ENCODE measurements around the gene RUNX1.
A peak's percentile ranks its signal among the peaks of the same experiment; 100 is the strongest.

RUNX1 gene

DNA sequence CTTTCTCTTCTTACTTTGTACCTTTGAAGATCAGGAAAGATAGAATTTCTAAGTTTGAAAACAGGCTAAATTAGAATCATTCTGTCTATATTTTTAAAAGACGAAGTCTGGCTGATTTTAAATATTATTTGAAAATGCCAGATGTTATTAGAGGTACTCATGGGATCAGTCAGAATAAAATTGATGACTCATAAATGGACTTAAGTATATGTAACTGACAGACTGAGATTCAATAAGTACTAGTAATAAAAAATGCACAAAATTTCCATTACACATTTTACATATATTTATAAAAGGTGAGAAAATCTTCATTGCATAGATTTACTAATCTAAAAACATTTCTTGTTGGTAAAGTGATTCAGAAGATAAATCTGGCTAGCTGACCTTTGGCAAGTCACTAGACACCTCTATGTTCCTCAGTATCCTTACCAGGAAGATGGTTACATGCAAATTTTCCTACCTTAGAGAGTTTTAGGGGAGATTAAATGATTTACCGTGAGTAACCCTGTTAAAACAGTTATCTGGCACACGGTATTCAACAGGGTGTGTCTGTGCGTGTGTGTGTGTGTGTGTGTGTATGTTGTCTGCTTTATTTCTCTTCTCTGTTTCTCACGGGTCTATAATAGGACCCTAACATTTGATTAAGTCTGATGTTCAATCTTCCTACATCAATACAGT lies 189.0 kb downstream of the RUNX1 start:
- TF ChIP-seq PPARA (CRISPR knock-in tag; IDR thresholded peaks at IDR 0.05; ENCODE audit: borderline replicate concordance) (no peak), RARB (CRISPR knock-in tag; IDR thresholded peaks at IDR 0.05) (no peak), TCF4 (CRISPR knock-in tag; IDR thresholded peaks at IDR 0.05; ENCODE audit: borderline replicate concordance) (no peak), TOX (CRISPR knock-in tag; IDR thresholded peaks at IDR 0.05; ENCODE audit: borderline replicate concordance) (no peak)
- TF ChIP-seq, protein P1, sequence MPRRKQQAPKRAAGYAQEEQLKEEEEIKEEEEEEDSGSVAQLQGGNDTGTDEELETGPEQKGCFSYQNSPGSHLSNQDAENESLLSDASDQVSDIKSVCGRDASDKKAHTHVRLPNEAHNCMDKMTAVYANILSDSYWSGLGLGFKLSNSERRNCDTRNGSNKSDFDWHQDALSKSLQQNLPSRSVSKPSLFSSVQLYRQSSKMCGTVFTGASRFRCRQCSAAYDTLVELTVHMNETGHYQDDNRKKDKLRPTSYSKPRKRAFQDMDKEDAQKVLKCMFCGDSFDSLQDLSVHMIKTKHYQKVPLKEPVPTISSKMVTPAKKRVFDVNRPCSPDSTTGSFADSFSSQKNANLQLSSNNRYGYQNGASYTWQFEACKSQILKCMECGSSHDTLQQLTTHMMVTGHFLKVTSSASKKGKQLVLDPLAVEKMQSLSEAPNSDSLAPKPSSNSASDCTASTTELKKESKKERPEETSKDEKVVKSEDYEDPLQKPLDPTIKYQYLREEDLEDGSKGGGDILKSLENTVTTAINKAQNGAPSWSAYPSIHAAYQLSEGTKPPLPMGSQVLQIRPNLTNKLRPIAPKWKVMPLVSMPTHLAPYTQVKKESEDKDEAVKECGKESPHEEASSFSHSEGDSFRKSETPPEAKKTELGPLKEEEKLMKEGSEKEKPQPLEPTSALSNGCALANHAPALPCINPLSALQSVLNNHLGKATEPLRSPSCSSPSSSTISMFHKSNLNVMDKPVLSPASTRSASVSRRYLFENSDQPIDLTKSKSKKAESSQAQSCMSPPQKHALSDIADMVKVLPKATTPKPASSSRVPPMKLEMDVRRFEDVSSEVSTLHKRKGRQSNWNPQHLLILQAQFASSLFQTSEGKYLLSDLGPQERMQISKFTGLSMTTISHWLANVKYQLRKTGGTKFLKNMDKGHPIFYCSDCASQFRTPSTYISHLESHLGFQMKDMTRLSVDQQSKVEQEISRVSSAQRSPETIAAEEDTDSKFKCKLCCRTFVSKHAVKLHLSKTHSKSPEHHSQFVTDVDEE (CRISPR knock-in tag; IDR thresholded peaks at IDR 0.05): no peak
- ATAC-seq: no peak

DNA sequence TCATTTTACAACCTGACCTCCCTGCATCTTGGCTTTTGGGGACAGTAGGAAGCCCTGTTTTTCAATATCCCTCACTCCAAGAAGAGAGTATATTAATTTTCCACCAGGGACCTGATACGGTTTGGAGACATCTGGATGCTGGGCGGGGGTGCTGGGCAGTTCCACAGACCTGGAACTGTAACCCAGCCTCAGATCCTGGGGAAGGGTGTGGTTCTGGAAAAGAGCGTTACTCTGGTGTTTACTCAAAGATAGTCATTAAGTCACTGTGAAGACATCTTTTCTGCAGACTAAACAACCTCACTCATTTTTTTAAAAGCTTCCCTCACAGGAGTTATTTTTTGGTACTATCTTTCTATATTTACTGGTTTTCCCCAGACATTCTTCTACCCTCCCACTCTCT lies 190.5 kb downstream of the RUNX1 start:
- TF ChIP-seq ZFP30 (CRISPR knock-in tag; IDR thresholded peaks at IDR 0.05) (no peak), ESRRG (CRISPR knock-in tag; IDR thresholded peaks at IDR 0.05) (no peak), ARNTL (CRISPR knock-in tag; IDR thresholded peaks at IDR 0.05; ENCODE audit: borderline replicate concordance, low read depth) (no peak), RARB (CRISPR knock-in tag; IDR thresholded peaks at IDR 0.05) (no peak), CSDC2 (CRISPR knock-in tag; IDR thresholded peaks at IDR 0.05) (no peak), TCF4 (CRISPR knock-in tag; IDR thresholded peaks at IDR 0.05; ENCODE audit: borderline replicate concordance) (no peak), PPARA (CRISPR knock-in tag; IDR thresholded peaks at IDR 0.05; ENCODE audit: borderline replicate concordance) (no peak), ZC3H10 (CRISPR knock-in tag; IDR thresholded peaks at IDR 0.05) (no peak), ZNF70 (CRISPR knock-in tag; IDR thresholded peaks at IDR 0.05) (no peak), ZFP3 (CRISPR knock-in tag; IDR thresholded peaks at IDR 0.05) (no peak), BACH2 (CRISPR knock-in tag; IDR thresholded peaks at IDR 0.05; ENCODE audit: borderline replicate concordance) (no peak)
- TF ChIP-seq, protein P1 (CRISPR knock-in tag; IDR thresholded peaks at IDR 0.05): no peak
- ATAC-seq: no peak

DNA sequence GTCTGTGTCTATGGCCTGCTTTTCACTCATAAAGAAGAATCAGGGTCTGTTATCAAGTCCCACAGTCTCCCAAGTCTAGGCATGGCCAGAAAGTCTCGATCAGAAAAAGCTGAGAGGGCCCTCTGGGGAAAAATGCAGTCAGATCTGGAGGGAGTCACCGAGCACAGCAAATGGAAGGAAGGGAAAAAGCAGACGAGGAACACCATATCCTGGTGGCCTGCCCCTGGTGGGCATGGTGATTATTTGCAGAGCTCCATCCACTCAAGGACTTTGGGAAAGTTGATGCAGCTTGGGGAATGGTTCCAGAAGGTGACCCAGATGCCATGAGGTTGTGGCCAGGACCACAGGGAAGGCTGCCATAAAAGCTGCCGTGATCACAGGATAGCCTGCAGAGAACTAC lies 191.2 kb downstream of the RUNX1 start:
- peak; percentile 38; the same call in 2 of the 3 replicates for ATAC-seq
- TF ChIP-seq, protein P2, sequence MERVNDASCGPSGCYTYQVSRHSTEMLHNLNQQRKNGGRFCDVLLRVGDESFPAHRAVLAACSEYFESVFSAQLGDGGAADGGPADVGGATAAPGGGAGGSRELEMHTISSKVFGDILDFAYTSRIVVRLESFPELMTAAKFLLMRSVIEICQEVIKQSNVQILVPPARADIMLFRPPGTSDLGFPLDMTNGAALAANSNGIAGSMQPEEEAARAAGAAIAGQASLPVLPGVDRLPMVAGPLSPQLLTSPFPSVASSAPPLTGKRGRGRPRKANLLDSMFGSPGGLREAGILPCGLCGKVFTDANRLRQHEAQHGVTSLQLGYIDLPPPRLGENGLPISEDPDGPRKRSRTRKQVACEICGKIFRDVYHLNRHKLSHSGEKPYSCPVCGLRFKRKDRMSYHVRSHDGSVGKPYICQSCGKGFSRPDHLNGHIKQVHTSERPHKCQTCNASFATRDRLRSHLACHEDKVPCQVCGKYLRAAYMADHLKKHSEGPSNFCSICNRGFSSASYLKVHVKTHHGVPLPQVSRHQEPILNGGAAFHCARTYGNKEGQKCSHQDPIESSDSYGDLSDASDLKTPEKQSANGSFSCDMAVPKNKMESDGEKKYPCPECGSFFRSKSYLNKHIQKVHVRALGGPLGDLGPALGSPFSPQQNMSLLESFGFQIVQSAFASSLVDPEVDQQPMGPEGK (CRISPR knock-in tag; IDR thresholded peaks at IDR 0.05; ENCODE audit: borderline replicate concordance): no peak
- no peak for TF ChIP-seq SNAI2 (CRISPR knock-in tag; IDR thresholded peaks at IDR 0.05)
- TF ChIP-seq PPARA (CRISPR knock-in tag; IDR thresholded peaks at IDR 0.05; ENCODE audit: borderline replicate concordance): no peak
- TF ChIP-seq ISL1 (CRISPR knock-in tag; IDR thresholded peaks at IDR 0.05): no peak
- no peak for TF ChIP-seq BACH2 (CRISPR knock-in tag; IDR thresholded peaks at IDR 0.05; ENCODE audit: borderline replicate concordance)
- TF ChIP-seq ZC3H10 (CRISPR knock-in tag; IDR thresholded peaks at IDR 0.05): no peak
- TF ChIP-seq, protein P3, sequence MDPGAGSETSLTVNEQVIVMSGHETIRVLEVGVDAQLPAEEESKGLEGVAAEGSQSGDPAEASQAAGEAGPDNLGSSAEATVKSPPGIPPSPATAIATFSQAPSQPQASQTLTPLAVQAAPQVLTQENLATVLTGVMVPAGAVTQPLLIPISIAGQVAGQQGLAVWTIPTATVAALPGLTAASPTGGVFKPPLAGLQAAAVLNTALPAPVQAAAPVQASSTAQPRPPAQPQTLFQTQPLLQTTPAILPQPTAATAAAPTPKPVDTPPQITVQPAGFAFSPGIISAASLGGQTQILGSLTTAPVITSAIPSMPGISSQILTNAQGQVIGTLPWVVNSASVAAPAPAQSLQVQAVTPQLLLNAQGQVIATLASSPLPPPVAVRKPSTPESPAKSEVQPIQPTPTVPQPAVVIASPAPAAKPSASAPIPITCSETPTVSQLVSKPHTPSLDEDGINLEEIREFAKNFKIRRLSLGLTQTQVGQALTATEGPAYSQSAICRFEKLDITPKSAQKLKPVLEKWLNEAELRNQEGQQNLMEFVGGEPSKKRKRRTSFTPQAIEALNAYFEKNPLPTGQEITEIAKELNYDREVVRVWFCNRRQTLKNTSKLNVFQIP (CRISPR knock-in tag; IDR thresholded peaks at IDR 0.05; ENCODE audit: borderline replicate concordance, low read depth): no peak
- TF ChIP-seq, protein P1 (CRISPR knock-in tag; IDR thresholded peaks at IDR 0.05): no peak
- no peak for TF ChIP-seq TOX (CRISPR knock-in tag; IDR thresholded peaks at IDR 0.05; ENCODE audit: borderline replicate concordance)
- TF ChIP-seq ZNF8 (CRISPR knock-in tag; IDR thresholded peaks at IDR 0.05): no peak
- TF ChIP-seq ZNF70 (CRISPR knock-in tag; IDR thresholded peaks at IDR 0.05): no peak
- TF ChIP-seq ZFP3 (CRISPR knock-in tag; IDR thresholded peaks at IDR 0.05): no peak
- no peak for TF ChIP-seq CSDC2 (CRISPR knock-in tag; IDR thresholded peaks at IDR 0.05)
- no peak for TF ChIP-seq ZFP30 (CRISPR knock-in tag; IDR thresholded peaks at IDR 0.05)
- TF ChIP-seq ARNTL (CRISPR knock-in tag; IDR thresholded peaks at IDR 0.05; ENCODE audit: borderline replicate concordance, low read depth): no peak
- TF ChIP-seq ZNF565 (CRISPR knock-in tag; conservative IDR thresholded peaks at IDR 0.05; ENCODE audit: low read depth): no peak
- TF ChIP-seq, protein P4, sequence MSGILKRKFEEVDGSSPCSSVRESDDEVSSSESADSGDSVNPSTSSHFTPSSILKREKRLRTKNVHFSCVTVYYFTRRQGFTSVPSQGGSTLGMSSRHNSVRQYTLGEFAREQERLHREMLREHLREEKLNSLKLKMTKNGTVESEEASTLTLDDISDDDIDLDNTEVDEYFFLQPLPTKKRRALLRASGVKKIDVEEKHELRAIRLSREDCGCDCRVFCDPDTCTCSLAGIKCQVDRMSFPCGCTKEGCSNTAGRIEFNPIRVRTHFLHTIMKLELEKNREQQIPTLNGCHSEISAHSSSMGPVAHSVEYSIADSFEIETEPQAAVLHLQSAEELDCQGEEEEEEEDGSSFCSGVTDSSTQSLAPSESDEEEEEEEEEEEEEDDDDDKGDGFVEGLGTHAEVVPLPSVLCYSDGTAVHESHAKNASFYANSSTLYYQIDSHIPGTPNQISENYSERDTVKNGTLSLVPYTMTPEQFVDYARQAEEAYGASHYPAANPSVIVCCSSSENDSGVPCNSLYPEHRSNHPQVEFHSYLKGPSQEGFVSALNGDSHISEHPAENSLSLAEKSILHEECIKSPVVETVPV (CRISPR knock-in tag; IDR thresholded peaks at IDR 0.05): no peak
- TF ChIP-seq RARB (CRISPR knock-in tag; IDR thresholded peaks at IDR 0.05): no peak
- TF ChIP-seq ESRRG (CRISPR knock-in tag; IDR thresholded peaks at IDR 0.05): no peak

All from SK-N-SH treated with all-trans-retinoic acid at 6 μM for 48 hours (cell line).